CD4-positive, alpha-beta T cell treated with Interleukin-12 subunit alpha and Interleukin-12 subunit beta, for 1 hour (primary cell): ENCODE measurements around the gene SYNJ2.

ENCODE experiments used
- DNase-seq: peaks from one replicate; pipeline ENCODE4 v3.0.0-alpha.2; 2020

Gene SYNJ2

DNA sequence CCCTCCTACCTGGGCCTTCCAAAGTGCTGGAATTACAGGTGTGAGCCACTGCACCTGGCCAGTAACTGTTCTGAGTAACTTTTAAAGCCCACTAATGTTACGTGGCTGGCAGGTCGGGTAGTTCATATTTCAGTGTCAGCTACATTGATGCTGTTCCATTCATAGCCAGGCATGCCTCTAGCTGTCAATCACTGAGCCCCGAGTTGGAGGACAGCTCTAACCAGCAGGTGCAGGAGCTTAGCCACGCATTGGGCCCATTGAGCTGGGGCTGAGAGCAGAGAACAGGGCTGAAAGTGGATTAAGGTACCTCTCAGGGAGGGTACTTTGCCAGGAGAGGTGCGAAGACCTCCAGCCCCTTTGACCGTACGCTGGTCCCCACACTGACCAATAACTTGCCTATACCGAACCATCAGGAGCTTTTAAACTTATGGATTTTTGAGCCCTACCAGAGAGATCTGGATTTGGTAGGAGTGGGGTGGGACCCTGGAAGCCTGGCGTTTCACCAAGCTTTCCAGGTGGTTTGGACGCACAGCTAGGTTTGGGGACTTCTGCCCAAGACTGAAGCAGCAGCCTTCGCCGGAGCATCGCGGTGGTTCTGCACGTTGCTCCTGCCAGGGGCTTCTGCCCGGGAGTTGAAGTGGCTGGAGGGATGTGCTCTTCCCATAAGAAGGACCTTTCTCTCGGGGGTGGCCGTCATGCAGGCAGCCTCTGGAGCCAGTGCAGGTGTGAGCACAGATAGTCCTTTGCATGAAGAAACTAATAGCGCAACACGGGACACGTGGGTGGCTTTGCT is 103.8 kb downstream of the SYNJ2 start:
- no peak for DNase-seq

- DNase-seq: no peak
Measured at GRCh38 chr6:158086054-158086503, 104.4 kb downstream of the SYNJ2 start.

DNA sequence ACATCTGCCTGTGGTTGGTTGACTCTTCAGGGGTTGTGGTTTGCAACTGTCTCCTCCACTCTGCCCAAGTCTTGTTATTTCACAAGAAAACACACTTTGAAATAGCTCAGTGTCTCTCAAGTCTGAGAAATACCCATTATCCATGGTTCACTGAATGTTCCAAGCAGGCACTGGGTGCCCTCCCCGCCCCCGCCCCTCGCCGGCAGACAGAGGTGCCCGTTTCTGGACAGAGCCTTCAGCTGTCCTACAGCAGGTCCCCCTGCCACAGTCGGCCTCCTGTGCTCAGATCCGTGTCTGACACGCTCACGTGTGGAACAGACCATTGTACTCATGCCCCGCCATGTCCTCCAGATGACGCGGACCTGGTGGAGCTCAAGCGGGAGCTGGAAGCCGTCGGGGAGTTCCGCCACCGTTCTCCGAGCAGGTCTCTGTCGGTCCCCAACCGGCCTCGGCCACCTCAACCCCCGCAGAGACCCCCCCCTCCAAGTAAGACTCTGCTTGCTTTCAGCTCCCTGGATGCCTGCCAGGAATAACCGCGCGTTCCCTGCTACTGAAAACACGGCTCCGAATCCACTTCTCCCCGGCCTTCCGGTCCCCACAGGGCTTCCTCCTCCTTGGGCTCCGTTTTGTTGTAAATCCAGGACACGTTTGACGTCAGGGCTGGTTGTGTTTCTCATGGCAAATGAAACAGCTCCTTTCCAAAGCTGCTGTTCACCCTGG is 105.0 kb downstream of the SYNJ2 start:
- DNase-seq: no peak

GRCh38 chr6:158087224-158087867 is 105.7 kb downstream of the SYNJ2 start:
- DNase-seq: no peak

DNA sequence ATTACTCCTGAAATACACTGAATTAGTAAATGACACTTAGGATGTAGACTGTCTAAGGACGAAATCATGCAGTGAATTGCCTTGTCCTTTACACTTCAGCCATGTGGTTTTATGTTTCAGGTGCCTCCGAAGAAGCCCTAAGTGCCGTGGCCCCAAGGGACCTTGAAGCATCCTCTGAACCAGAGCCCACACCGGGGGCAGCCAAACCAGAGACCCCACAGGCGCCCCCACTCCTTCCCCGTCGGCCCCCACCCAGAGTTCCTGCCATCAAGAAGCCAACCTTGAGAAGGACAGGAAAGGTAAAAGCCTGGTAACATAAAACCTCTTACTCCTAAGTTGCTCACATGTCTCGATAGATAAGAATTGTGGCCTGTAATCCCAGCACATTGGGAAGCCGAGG is 111.1 kb downstream of the SYNJ2 start:
- no peak for DNase-seq

DNA sequence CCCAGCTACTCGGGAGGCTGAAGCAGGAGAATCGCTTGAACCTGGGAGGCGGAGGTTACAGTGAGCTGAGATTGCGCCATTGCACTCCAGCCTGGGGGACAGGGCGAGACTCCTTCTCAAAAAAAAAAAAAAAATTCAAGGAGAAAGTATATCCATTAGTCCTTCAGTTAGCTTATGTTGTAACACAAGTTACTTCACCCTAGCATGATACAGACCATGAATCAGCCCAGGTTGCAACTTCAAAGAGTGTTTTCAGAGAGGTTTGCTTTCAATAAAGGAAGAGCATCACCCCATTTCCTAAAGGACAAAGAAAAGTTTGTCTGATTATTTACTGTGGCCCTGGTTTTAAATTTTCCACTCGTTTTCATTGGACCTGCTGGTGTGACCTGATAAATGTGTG is 113.4 kb downstream of the SYNJ2 start:
- DNase-seq: no peak

DNA sequence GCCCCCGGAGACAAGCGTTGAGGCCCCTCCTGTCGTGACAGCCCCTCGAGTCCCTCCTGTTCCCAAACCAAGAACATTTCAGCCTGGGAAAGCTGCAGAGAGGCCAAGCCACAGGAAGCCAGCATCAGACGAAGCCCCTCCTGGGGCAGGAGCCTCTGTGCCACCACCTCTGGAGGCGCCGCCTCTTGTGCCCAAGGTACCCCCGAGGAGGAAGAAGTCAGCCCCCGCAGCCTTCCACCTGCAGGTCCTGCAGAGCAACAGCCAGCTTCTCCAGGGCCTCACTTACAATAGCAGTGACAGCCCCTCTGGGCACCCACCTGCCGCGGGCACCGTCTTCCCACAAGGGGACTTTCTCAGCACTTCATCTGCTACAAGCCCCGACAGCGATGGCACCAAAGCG is 114.0 kb downstream of the SYNJ2 start:
- no peak for DNase-seq

GRCh38 chr6:158103228-158103627 is 121.6 kb downstream of the SYNJ2 start:
- no peak for DNase-seq

- DNase-seq: no peak
Measured at GRCh38 chr6:158104696-158105095, 123.0 kb downstream of the SYNJ2 start.

GRCh38 chr6:158109748-158110147 is 128.1 kb downstream of the SYNJ2 start:
- DNase-seq: no peak

DNA sequence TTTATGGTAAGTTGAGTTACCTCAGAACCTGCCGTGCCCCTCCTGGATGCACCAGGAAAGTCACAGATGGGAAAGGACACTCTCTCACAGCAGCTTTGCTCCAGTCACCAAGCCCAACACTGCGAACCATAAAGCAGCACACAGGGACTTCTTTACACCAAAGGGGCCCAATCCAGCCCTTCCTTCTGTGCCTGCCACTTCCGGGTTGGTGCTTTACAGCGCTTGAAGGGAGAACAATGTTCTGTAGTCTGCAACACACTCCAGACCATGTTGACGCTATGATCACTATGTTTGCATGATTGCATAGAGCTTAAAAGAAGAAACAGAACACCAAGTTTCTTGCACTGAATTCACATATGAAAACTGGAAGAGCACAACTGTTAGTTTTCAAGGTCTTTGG is 129.3 kb downstream of the SYNJ2 start:
- DNase-seq: no peak

- no peak for DNase-seq
Measured at GRCh38 chr6:158111987-158112386, 130.3 kb downstream of the SYNJ2 start.

- no peak for DNase-seq
Measured at GRCh38 chr6:158113802-158114201, 132.1 kb downstream of the SYNJ2 start.

- DNase-seq: no peak
Measured at GRCh38 chr6:158115102-158115501, 133.4 kb downstream of the SYNJ2 start.

DNA sequence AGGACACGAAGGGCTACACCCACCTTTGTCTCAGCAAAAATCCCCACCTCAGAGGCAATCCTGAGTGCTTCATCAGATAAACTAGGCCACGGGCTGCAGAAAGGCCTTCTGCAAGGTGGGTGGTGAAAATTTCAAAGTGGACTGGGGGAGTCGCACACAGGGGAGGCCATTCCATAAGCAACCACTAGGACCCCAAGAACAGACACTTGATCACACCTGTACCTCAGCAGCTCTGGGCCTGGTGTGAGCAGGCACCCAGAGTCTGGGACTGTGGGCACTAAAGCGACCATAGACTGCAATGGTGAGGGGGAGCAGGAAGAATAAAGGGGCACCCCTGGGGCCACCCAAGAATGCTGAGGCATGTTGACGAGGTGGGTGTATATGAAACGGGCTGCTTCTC is 133.8 kb downstream of the SYNJ2 start:
- no peak for DNase-seq

DNA sequence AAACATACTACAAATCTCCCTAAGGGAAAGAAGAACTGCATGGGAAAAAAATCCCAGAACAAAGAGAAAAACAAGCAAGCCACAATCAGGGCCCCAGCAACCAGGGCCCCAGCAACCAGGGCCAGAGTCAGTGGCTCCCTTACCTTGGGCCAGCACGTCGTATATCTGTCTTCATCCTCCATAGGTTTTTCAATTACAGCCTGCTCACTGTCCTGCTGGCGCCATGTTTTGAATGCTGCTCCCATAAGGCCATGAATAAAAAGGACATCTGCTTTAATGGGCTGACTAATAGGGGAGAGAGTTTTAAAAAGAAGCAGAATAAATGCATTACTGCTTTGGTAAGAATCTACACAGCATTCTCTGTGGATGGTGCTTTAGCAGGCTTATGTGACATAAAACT is 137.2 kb downstream of the SYNJ2 start:
- DNase-seq: no peak

DNA sequence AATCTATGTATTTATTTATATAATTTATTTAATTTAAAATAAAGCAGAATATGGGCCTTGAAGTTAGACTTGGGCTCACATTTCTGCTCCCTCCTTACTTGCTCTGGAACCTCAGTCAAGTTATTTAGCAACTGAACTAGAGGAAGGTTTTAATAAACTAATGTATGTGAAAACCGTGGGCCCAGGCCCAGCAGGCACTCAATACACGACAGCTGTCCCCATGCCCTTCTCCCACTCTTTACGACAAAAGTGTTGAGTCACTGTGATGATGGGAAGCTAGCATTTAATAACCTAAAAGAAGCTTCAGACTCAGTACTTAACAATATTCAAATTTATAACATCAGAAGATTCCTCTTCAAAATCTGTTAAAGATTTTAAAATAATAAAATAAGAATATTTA is 139.7 kb downstream of the SYNJ2 start:
- DNase-seq: no peak

- DNase-seq: no peak
Measured at GRCh38 chr6:158122048-158122447, 140.4 kb downstream of the SYNJ2 start.

- no peak for DNase-seq
Measured at GRCh38 chr6:158124288-158124687, 142.6 kb downstream of the SYNJ2 start.

- no peak for DNase-seq
Measured at GRCh38 chr6:158125271-158125670, 143.6 kb downstream of the SYNJ2 start.

GRCh38 chr6:158131926-158132325 is 150.3 kb downstream of the SYNJ2 start:
- DNase-seq: peak; percentile 30

DNA sequence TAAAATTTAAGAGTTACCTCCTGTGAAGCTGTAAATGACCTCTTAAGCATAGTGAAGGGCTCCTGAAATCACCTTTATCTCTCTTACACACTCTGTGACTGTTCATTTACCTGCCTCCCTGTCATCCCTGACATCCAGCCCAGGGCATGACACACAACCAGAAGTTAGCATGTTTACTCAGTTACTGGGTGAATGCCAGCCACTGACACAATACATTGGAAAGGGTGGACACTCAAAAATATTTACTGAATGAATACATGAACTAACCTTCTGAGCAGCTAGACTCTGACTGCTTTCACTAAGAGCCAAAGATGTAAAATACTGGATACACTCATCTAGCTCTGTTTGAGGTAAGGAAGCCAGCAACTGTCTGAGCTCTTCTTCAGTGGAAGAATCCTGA is 161.1 kb downstream of the SYNJ2 start:
- DNase-seq: no peak

GRCh38 chr6:158143700-158144099 is 162.0 kb downstream of the SYNJ2 start:
- no peak for DNase-seq
